MCF 10A (cell line): ENCODE results near the gene HDGF. TPM values are rescaled to one million over a fixed set of nuclear protein-coding genes. Genes with fewer than 3 reads are reported as not detected.
A peak's percentile ranks its signal among the peaks of the same experiment; 100 is the strongest.

Experiments used
- BruUV-seq: library from RNA; stranded (reverse); fragments of 400-500 nt; replicated peaks from 2 replicates; lab custom pipeline; 2021; lab: Mats Ljungman, UMichigan
- CTCF ChIA-PET: fragments of 300-600 bp; sonication (Branson Sonifier 250); formaldehyde crosslinking; extraction: SDS; loops from one replicate; lab custom pipeline; 2021; ENCODE audit warnings: antibody characterized with exemption, inconsistent platforms; lab: Yijun Ruan, JAX
- POLR2A ChIA-PET: fragments of 300-600, 350-650 bp; sonication (Branson Sonifier 250); formaldehyde crosslinking; extraction: SDS; loops from one replicate; lab custom pipeline; 2020; ENCODE audit warnings: antibody characterized with exemption, inconsistent platforms; lab: Yijun Ruan, JAX
- DNase-seq: peaks from one replicate; pipeline ENCODE4 v3.0.0-alpha.2; 2018; ENCODE audit not compliant: unreplicated experiment
- H3K27ac Mint-ChIP-seq: one replicate; pipeline ENCODE4 v1.8.0; 2022; ENCODE audit warnings: mild to moderate bottlenecking, low read depth, mixed read lengths; ENCODE audit not compliant: unreplicated experiment
- H3K27me3 Mint-ChIP-seq: one replicate; pipeline ENCODE4 v1.8.0; 2022; ENCODE audit warnings: mixed read lengths; ENCODE audit not compliant: insufficient read depth, unreplicated experiment
- H3K36me3 Mint-ChIP-seq: one replicate; pipeline ENCODE4 v1.8.0; 2022; ENCODE audit warnings: mild to moderate bottlenecking, moderate library complexity, mixed read lengths; ENCODE audit not compliant: insufficient read depth, unreplicated experiment
- H3K4me1 Mint-ChIP-seq: one replicate; pipeline ENCODE4 v1.8.0; 2022; ENCODE audit warnings: mixed read lengths; ENCODE audit not compliant: insufficient read depth, unreplicated experiment
- H3K4me3 Mint-ChIP-seq: one replicate; pipeline ENCODE4 v1.8.0; 2022; ENCODE audit warnings: mild to moderate bottlenecking, moderate library complexity, mixed read lengths; ENCODE audit not compliant: unreplicated experiment
- H3K9me3 Mint-ChIP-seq: one replicate; pipeline ENCODE4 v1.8.0; 2022; ENCODE audit warnings: mixed read lengths; ENCODE audit not compliant: unreplicated experiment
- CTCF ChIP-seq: fragments of 200-600 bp; IDR thresholded peaks from one replicate; pipeline ENCODE4 v1.8.0; 2022; ENCODE audit warnings: antibody characterized with exemption, mild to moderate bottlenecking; ENCODE audit not compliant: unreplicated experiment
- intact Hi-C: fragments of 100-400 bp; cut with micrococcal nuclease; formaldehyde crosslinking; loops from 2 replicates; pipeline ENCODE4 v1.14.1; 2022
- total RNA-seq: library from RNA; stranded (reverse); gene quantifications from 2 replicates; pipeline ENCODE4 v1.2.3, GENCODE V29; 2022

The HDGF gene
- total RNA-seq, 1 experiment from 2014 or later = 707 TPM

GRCh38 chr1:156742801-156743200, 8.7 kb downstream of the HDGF start:
- ChIA-PET POLR2A (interaction anchor here (0.6 to 10.4 kb wide), 4 partner anchors 9 to 206 kb away, joined by 4 to 375 read pairs (median 212); partner anchors contain the start of genes HDGF, ISG20L2, METTL25B and PRCC), CTCF (interaction anchor here (0.7 to 10.3 kb wide), 6 partner anchors 13 to 143 kb away, joined by 3 to 136 read pairs (median 4); partner anchors contain the start of genes ISG20L2 and METTL25B)
- Mint-ChIP-seq H3K4me1 (peaks cover 44% of the 10 kb centered on the region), H3K27ac (peak overlapping the region; percentile 98), H3K4me3 (no peak overlapping the region), H3K36me3 (peaks cover 75% of the 10 kb centered on the region), H3K27me3 (no peaks in the 10 kb centered on the region), H3K9me3 (no peaks in the 10 kb centered on the region)
- intact Hi-C loops = loop anchor here (10.0 kb wide), 1 partner anchor 238 kb away; the partner anchor contains the start of gene MEF2D
- DNase-seq = no peak
- TF ChIP-seq CTCF = no peak
- no TSS peak for BruUV-seq

GRCh38 chr1:156742017-156742416, 9.5 kb downstream of the HDGF start:
- BruUV-seq = no TSS peak
- CTCF ChIA-PET = interaction anchor here (0.7 to 10.3 kb wide), 5 partner anchors 14 to 105 kb away, joined by 3 to 136 read pairs (median 5); partner anchors contain the start of genes ISG20L2 and METTL25B
- Mint-ChIP-seq H3K27ac (peak overlapping the region; percentile 98), H3K4me3 (peak overlapping the region; percentile 100), H3K9me3 (no peaks in the 10 kb centered on the region), H3K36me3 (peaks cover 76% of the 10 kb centered on the region), H3K4me1 (peaks cover 38% of the 10 kb centered on the region), H3K27me3 (no peaks in the 10 kb centered on the region)
- intact Hi-C loops = loop anchor here (10.0 kb wide), 1 partner anchor 237 kb away; the partner anchor contains the start of gene MEF2D
- POLR2A ChIA-PET = interaction anchor here (0.6 to 10.4 kb wide), 6 partner anchors 9 to 285 kb away, joined by 3 to 375 read pairs (median 100); partner anchors contain the start of genes HDGF, ISG20L2, METTL25B and PRCC
- TF ChIP-seq CTCF = no peak
- DNase-seq = no peak

- Mint-ChIP-seq H3K4me3 (peak overlapping the region; percentile 100), H3K9me3 (no peaks in the 10 kb centered on the region), H3K27ac (peak overlapping the region; percentile 98), H3K36me3 (peaks cover 76% of the 10 kb centered on the region), H3K27me3 (no peaks in the 10 kb centered on the region), H3K4me1 (peaks cover 35% of the 10 kb centered on the region)
- TSS peak; percentile 65 for BruUV-seq
- no peak for DNase-seq
- intact Hi-C loops = loop anchor here (2.0 to 10.0 kb wide), 2 partner anchors 25 to 237 kb away; partner anchors contain the start of genes MEF2D and PRCC
- ChIA-PET CTCF (interaction anchor here (0.6 to 10.3 kb wide), 7 partner anchors 9 to 105 kb away, joined by 3 to 136 read pairs (median 4); partner anchors contain the start of genes ISG20L2 and METTL25B), POLR2A (interaction anchor here (0.6 to 10.4 kb wide), 21 partner anchors 10 to 690 kb away, joined by 3 to 375 read pairs (median 4); partner anchors contain the start of genes CCT3, HDGF, ISG20L2 and MEF2D)
- TF ChIP-seq CTCF = no peak
Observed at GRCh38 chr1:156741481-156741983, 9.9 kb downstream of the HDGF start.
